Measurements from ENCODE around the gene ART1. TPM values are rescaled to one million over a fixed set of nuclear protein-coding genes. Genes with fewer than 3 reads are reported as not detected.

The ART1 gene
- total RNA-seq, 1 experiment from 2014 or later: not detected

GRCh38 chr11:3664032-3664630 lies 19.2 kb downstream of the ART1 start:
- no peaks in the 10 kb centered on the region for H3K9me3 ChIP-seq (ENCODE audit: low read length)
- H2AFZ ChIP-seq (ENCODE audit: low read length): no peak overlapping the region
- H3K9ac ChIP-seq (ENCODE audit: low read length): no peak overlapping the region
- H3K27me3 ChIP-seq (ENCODE audit: low read length): no peaks in the 10 kb centered on the region
- intact Hi-C loops (cut with micrococcal nuclease): no loop called here
- no peak for DNase-seq
- no peaks in the 10 kb centered on the region for H3F3A ChIP-seq (ENCODE audit: low read length, unreplicated experiment)
- no peak overlapping the region for H3K4me2 ChIP-seq (ENCODE audit: low read length)
- TF ChIP-seq EZH2phosphoT487 (IDR thresholded peaks at IDR 0.05; ENCODE audit: borderline replicate concordance, low read length) (no peak), CTCF (conservative IDR thresholded peaks at IDR 0.05; ENCODE audit: low read depth, low read length) (no peak), EZH2 (IDR thresholded peaks at IDR 0.05; ENCODE audit: low read length, unreplicated experiment) (no peak)
- H3K27ac ChIP-seq (ENCODE audit: low read length): no peak overlapping the region
- no peak for ATAC-seq
- BruUV-seq (replicated peaks): no TSS peak
- no peaks in the 10 kb centered on the region for H3K9me2 ChIP-seq (replicated peaks; ENCODE audit: low read length)
- H3K4me3 ChIP-seq (ENCODE audit: low read length): no peak overlapping the region
- H3K79me2 ChIP-seq (ENCODE audit: low read length): no peaks in the 10 kb centered on the region
- no peaks in the 10 kb centered on the region for H4K20me1 ChIP-seq (ENCODE audit: low read length)
- ChIA-PET POLR2A (ENCODE audit: unreplicated experiment) (no interaction called here), CTCF (no interaction called here)
- H3K36me3 ChIP-seq (ENCODE audit: low read depth, low read length): no peaks in the 10 kb centered on the region
- H3K4me1 ChIP-seq (ENCODE audit: insufficient read depth, low read length): no peaks in the 10 kb centered on the region

- H3K4me3 ChIP-seq (ENCODE audit: low read length): no peak overlapping the region
- TF ChIP-seq EZH2 (IDR thresholded peaks at IDR 0.05; ENCODE audit: low read length, unreplicated experiment) (no peak), CTCF (conservative IDR thresholded peaks at IDR 0.05; ENCODE audit: low read depth, low read length) (no peak), EZH2phosphoT487 (IDR thresholded peaks at IDR 0.05; ENCODE audit: borderline replicate concordance, low read length) (no peak)
- H3K9me3 ChIP-seq (ENCODE audit: low read length): no peaks in the 10 kb centered on the region
- no peaks in the 10 kb centered on the region for H3K9me2 ChIP-seq (replicated peaks; ENCODE audit: low read length)
- no peaks in the 10 kb centered on the region for H4K20me1 ChIP-seq (ENCODE audit: low read length)
- ATAC-seq (no peak), DNase-seq (no peak)
- H3K27ac ChIP-seq (ENCODE audit: low read length): no peak overlapping the region
- H3K79me2 ChIP-seq (ENCODE audit: low read length): no peaks in the 10 kb centered on the region
- no peaks in the 10 kb centered on the region for H3K36me3 ChIP-seq (ENCODE audit: low read depth, low read length)
- no peaks in the 10 kb centered on the region for H3K27me3 ChIP-seq (ENCODE audit: low read length)
- intact Hi-C loops (cut with micrococcal nuclease): no loop called here
- ChIA-PET CTCF (no interaction called here), POLR2A (ENCODE audit: unreplicated experiment) (no interaction called here)
- H3K4me2 ChIP-seq (ENCODE audit: low read length): no peak overlapping the region
- H3K9ac ChIP-seq (ENCODE audit: low read length): no peak overlapping the region
- H2AFZ ChIP-seq (ENCODE audit: low read length): no peak overlapping the region
- no peaks in the 10 kb centered on the region for H3F3A ChIP-seq (ENCODE audit: low read length, unreplicated experiment)
- BruUV-seq (replicated peaks): no TSS peak
- no peaks in the 10 kb centered on the region for H3K4me1 ChIP-seq (ENCODE audit: insufficient read depth, low read length)
Observed at GRCh38 chr11:3665336-3666022, 20.6 kb downstream of the ART1 start.

- ChIA-PET POLR2A (ENCODE audit: unreplicated experiment) (no interaction called here), CTCF (no interaction called here)
- no peak overlapping the region for H3K27ac ChIP-seq (ENCODE audit: low read length)
- H4K20me1 ChIP-seq (ENCODE audit: low read length): no peaks in the 10 kb centered on the region
- DNase-seq (no peak), ATAC-seq (no peak)
- no peaks in the 10 kb centered on the region for H3K9me3 ChIP-seq (ENCODE audit: low read length)
- H3K9ac ChIP-seq (ENCODE audit: low read length): no peak overlapping the region
- no peak overlapping the region for H2AFZ ChIP-seq (ENCODE audit: low read length)
- intact Hi-C loops (cut with micrococcal nuclease): no loop called here
- H3K4me3 ChIP-seq (ENCODE audit: low read length): no peak overlapping the region
- H3K4me1 ChIP-seq (ENCODE audit: insufficient read depth, low read length): no peaks in the 10 kb centered on the region
- no peak overlapping the region for H3K4me2 ChIP-seq (ENCODE audit: low read length)
- H3K27me3 ChIP-seq (ENCODE audit: low read length): no peaks in the 10 kb centered on the region
- TF ChIP-seq CTCF (conservative IDR thresholded peaks at IDR 0.05; ENCODE audit: low read depth, low read length): no peak
- TF ChIP-seq EZH2phosphoT487 (IDR thresholded peaks at IDR 0.05; ENCODE audit: borderline replicate concordance, low read length): no peak
- TF ChIP-seq EZH2 (IDR thresholded peaks at IDR 0.05; ENCODE audit: low read length, unreplicated experiment): no peak
- no TSS peak for BruUV-seq (replicated peaks)
- no peaks in the 10 kb centered on the region for H3F3A ChIP-seq (ENCODE audit: low read length, unreplicated experiment)
- no peaks in the 10 kb centered on the region for H3K9me2 ChIP-seq (replicated peaks; ENCODE audit: low read length)
- no peaks in the 10 kb centered on the region for H3K36me3 ChIP-seq (ENCODE audit: low read depth, low read length)
- no peaks in the 10 kb centered on the region for H3K79me2 ChIP-seq (ENCODE audit: low read length)
Observed at GRCh38 chr11:3666023-3666530, 21.1 kb downstream of the ART1 start.

Measured in PC-3 (cell line).